Measurements from ENCODE around the gene DCAF12.

- no peak for TF ChIP-seq EZH2phosphoT487 (IDR thresholded peaks at IDR 0.05; ENCODE audit: low read length)
- no peak for TF ChIP-seq CTCF (IDR thresholded peaks at IDR 0.05; ENCODE audit: low read length)
These were observed 20.4 kb downstream of the DCAF12 start for GRCh38 chr9:34106110-34106509.

Data from MM.1S (cell line).